Fibroblast of mammary gland (primary cell): ENCODE measurements around the gene TAB3.

Experiments
- DNase-seq: peaks from one replicate; pipeline ENCODE4 v3.0.0-alpha.2; 2010; ENCODE audit warnings: low read depth
- H3K4me3 ChIP-seq: 2 replicates; pipeline ENCODE4 v1.5.1; 2011; ENCODE audit warnings: low read depth, mild to moderate bottlenecking, low read length, moderate library complexity; ENCODE audit not compliant: control insufficient read depth
- TF ChIP-seq, protein P1 (sequence below): conservative IDR thresholded peaks from 2 replicates; pipeline ENCODE4 v1.5.1; 2011; ENCODE audit warnings: low read depth, low read length, inconsistent platforms; ENCODE audit not compliant: control insufficient read depth, insufficient read depth

Gene TAB3

DNA sequence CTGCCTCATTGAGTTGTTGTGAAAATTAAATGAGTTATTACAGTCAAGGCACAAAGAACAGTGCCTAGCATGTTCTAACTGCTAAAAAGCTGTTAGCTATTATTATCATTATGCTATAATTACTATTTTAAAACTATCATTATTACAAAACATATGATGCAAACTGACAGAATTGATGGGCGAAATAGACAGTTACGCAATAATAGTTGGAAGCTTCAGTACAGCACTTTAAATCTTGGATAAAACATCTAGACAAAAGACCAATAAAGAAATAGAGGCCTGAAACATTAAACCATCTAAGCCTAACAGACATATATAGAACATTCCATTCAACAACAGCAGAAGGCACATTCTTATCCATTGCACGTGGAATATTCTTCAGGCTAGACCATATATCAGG lies 73.0 kb downstream of the TAB3 start:
- TF ChIP-seq, protein P1, sequence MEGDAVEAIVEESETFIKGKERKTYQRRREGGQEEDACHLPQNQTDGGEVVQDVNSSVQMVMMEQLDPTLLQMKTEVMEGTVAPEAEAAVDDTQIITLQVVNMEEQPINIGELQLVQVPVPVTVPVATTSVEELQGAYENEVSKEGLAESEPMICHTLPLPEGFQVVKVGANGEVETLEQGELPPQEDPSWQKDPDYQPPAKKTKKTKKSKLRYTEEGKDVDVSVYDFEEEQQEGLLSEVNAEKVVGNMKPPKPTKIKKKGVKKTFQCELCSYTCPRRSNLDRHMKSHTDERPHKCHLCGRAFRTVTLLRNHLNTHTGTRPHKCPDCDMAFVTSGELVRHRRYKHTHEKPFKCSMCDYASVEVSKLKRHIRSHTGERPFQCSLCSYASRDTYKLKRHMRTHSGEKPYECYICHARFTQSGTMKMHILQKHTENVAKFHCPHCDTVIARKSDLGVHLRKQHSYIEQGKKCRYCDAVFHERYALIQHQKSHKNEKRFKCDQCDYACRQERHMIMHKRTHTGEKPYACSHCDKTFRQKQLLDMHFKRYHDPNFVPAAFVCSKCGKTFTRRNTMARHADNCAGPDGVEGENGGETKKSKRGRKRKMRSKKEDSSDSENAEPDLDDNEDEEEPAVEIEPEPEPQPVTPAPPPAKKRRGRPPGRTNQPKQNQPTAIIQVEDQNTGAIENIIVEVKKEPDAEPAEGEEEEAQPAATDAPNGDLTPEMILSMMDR: no peak
- no peak overlapping the region for H3K4me3 ChIP-seq
- DNase-seq: no peak

DNA sequence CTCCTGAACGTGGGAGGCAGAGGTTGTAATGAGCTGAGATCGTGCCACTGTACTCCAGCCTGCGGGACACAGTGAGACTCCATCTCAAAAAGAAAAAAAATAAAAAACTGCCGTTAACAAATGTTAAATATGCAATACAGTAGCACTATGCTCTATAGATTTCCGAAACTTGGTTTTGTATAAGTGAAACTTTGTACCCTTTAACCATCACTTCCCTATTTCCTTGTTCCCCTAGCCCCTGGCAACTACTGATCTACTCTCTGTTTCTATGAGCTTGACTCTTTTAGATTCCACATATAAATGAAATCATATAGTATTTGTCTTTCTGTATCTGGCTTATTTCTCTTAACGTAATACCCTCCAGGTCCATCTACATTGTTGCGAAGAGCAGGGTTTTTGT lies 74.1 kb downstream of the TAB3 start:
- no peak for DNase-seq
- TF ChIP-seq, protein P1: no peak
- no peak overlapping the region for H3K4me3 ChIP-seq

DNA sequence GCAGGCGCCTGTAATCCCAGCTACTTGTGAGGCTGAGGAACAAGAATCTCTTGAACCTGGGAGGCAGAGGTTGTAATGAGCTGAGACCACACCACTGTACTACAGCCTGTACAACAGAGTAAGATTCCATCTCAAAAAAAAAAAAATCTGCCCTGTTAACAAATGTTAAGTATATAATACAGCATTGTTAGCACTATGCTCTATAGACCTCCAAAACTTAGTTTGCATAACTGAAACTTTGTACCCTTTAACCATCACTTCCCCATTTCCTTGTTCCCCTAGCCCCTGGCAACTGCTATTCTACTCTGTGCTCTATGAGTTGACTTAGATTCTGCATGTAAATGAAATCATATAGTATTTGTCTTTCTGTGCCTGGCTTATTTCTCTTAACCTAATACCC lies 76.7 kb downstream of the TAB3 start:
- no peak overlapping the region for H3K4me3 ChIP-seq
- TF ChIP-seq, protein P1: no peak
- no peak for DNase-seq

DNA sequence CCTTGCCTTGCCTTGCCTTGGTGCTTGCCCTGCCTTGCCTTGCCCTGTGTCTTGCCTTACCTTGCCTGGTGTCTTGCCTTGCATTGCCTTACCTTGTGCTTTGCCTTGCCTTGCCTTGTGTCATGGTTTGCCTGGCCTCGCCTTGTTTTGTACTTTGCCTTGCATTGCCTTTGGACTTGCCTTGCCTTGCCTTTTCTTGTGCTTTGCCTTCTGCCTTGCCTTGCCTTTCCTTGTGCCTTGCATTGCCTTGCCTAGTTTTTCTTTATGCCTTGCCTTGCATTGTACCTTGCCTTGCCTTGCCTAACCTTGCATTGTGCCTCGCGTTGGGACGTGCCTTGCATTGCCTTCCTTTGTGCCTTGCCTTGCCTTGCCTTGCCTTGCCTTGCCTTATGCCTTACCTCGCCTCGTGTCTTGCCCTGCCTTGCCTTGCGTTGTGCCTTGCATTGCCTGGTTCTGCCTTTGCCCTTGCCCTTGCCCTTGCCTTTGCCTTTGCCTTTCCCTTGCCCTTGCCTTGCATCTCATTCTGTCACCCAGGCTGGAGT lies 82.8 kb downstream of the TAB3 start:
- H3K4me3 ChIP-seq: no peak overlapping the region
- no peak for DNase-seq
- TF ChIP-seq, protein P1: no peak

DNA sequence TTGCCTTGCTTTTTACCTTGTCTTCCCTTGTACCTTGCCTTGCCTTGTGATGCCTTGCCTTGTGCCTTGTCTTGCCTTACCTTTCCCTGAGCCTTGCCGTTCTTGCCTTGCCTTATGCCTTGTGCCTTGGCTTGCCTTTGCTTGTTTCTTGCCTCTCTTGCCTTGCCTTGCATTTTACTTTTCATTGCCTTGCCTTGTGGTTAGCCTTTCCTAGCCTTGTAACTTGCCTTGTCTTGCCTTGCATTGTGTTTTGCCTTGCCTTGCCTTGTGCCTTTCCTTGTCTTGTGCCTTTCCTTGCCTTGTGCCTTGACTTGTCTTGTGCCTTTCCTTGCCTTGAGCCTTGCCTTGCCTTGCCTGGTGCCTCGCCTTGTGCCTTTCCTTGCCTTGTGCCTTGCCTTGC lies 84.6 kb downstream of the TAB3 start:
- no peak for DNase-seq
- TF ChIP-seq, protein P1: no peak
- no peak overlapping the region for H3K4me3 ChIP-seq

DNA sequence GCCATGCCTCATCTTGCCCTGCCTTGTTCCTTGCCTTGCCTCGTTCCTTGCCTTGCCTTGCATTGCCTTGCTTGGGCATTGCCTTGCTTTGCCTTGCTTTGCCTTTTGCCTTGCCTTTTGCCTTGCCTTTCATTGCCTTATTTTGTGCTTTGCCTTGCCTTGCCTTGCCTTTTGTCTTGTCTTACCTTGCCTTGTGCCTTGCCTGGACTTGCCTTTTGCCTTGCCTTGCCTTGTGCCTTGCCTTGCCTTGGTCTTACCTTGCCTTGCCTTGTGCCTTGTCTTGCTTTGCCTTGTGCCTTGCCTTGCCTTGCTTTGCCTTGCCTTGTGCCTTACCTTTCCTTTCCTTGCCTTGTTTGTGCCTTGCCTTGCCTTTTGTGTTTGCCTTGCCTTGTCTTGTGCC lies 88.2 kb downstream of the TAB3 start:
- no peak for DNase-seq
- H3K4me3 ChIP-seq: no peak overlapping the region
- TF ChIP-seq, protein P1: no peak

DNA sequence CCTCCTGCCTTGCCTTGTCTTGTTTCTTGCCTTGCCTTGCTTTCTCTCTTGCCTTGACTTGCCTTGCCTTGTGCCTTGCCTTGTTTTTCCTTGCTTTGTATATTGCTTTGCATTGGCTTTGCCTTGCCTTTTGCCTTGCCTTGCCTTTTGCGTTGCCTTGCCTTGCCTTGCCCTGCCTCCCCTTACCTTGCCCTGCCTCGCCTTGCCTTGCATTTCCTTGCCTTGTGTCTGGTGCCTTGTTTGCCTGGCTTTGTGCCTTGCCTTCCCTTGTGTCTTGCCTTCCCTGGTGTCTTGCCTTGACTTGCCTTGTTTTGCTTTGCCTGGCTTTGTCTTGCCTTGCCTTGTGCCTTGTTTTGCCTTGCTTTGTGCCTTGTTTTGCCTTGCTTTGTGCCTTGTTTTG lies 89.7 kb downstream of the TAB3 start:
- TF ChIP-seq, protein P1: no peak
- DNase-seq: no peak
- no peak overlapping the region for H3K4me3 ChIP-seq
